ENCODE results near the gene THRAP3.
"Not testable (repeated sequence)": the region's sequence is repeated elsewhere in the genome, so short reads cannot be mapped to it uniquely, and the experiment has no call there.

The THRAP3 gene

DNA sequence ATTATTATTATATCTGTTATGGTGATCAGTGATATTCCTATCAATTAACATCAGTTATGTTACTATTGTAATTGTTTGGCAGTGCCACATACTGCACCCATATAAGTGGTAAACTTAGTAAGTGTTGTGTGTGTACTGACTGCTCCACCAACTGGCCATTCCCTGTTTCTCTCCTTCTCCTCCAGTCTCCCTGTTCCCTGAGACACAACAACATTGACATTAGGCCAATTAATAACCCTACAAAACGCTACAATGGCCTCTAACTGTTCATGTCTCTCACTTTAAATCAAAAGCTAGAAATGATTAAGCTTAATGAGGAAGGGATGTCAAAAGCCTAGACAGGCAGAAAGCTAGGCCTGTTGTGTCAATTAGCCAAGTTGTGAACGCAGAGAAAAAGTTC is 6.6 kb upstream of the THRAP3 start:
- ChIA-PET POLR2A (no interaction called here), CTCF (interaction anchor here (0.7 to 3.7 kb wide), 9 partner anchors 10 to 120 kb away, joined by 3 to 24 read pairs (median 4); partner anchors contain the start of gene TRAPPC3)
- no peak overlapping the region for H3K4me3 ChIP-seq (ENCODE audit: low read depth, low read length)
- DNase-seq (ENCODE audit: low read depth, low spot score): no peak
- peak; percentile 26 for TF ChIP-seq CTCF (IDR thresholded peaks at IDR 0.05; ENCODE audit: insufficient read depth, low read length, missing control alignments)

GRCh38 chr1:36221901-36222300 is 2.3 kb upstream of the THRAP3 start:
- CTCF ChIA-PET: interaction anchor here (0.7 to 4.0 kb wide), 6 partner anchors 9 to 88 kb away, joined by 3 to 22 read pairs (median 4); partner anchors contain the start of gene TRAPPC3
- DNase-seq (ENCODE audit: low read depth, low spot score); H3K4me3 ChIP-seq (ENCODE audit: low read depth, low read length); POLR2A ChIA-PET: not testable (repeated sequence)

DNA sequence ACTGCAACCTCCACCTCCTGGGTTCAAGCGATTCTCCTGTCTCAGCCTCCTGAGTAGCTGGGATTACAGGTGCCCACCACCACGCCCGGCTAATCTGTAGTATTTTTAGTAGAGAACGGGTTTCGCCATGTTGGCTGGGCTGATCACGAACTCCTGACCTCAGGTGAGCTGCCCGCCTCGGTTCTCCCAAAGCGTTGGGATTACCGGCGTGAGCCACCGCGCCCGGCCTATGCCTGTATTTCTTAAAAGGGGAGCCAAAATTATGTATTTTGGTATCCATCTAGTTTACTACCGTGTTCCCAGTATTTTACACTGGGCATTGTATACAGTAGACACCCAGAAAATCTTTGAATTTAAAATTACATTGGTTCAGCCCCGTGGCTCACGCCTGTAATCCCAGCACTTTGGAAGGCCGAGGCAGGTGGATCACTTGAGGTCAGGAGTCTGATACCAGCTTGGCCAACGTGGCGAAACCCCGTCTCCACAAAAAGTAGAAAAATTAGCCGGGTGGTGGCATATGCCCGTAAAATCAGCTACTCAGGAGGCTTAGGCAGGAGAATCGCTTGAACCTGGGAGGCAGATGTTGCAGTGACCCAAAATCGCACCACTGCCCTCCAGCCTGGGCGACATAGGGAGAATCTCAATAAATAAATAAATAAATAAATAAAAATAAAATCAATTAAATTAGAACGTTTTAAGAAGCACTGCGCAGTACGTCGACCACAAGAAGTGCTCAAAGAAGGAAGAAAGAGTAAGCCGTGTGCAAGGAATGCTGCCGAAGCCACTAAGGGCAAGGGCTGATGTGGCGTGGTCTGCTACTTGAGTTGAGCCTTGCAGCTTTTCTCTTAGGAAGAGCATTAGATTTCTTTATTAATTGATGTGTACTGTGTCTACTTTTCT is 1.5 kb upstream of the THRAP3 start:
- DNase-seq (ENCODE audit: low read depth, low spot score): no peak
- peak overlapping the region; percentile 60 for H3K4me3 ChIP-seq (ENCODE audit: low read depth, low read length)
- ChIA-PET CTCF (interaction anchor here (1.0 to 4.0 kb wide), 8 partner anchors 35 to 146 kb away, joined by 3 to 22 read pairs (median 6); partner anchors contain the start of gene TRAPPC3), POLR2A (interaction anchor here (0.7 to 2.6 kb wide), 4 partner anchors 11 to 73 kb away, joined by 3 to 21 read pairs (median 6); partner anchors contain the start of gene TRAPPC3)
- TF ChIP-seq CTCF (IDR thresholded peaks at IDR 0.05; ENCODE audit: insufficient read depth, low read length, missing control alignments): no peak

DNA sequence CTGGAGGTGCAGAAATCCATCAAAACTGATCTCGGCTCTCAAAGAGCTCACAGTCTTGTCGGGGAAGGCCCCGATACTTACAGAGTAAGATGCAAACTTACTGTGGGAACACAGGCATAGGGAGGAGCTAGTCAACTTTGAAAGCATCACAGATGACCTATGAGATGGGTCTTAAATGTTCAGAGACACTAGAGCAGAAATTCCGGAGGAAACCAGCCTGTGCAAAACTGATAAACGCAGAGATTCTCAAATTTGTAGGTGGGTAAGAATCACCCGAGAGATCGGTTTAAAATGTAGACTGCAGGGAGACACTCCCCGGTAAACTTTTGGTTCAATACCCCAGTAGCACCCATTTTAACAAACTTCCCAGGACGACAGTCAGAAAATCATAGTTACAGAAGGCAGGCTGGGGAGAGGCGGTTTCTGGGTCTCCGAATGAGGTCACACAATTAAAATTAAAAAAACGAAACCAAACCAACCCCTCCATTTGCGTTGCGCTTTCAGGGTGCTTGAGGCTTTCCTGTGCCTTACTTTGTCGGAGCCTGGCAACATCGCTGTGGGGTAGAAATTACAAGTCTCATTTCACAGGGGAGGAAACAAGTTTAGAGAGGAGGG is 755 bp upstream of the THRAP3 start:
- CTCF ChIA-PET: interaction anchor here (0.9 to 4.0 kb wide), 12 partner anchors 35 to 146 kb away, joined by 3 to 22 read pairs (median 5); partner anchors contain the start of gene TRAPPC3
- DNase-seq (ENCODE audit: low read depth, low spot score): no peak

GRCh38 chr1:36224537-36225282 is 467 bp downstream of the THRAP3 start:
- POLR2A ChIA-PET: interaction anchor here (0.5 to 2.6 kb wide), 8 partner anchors 12 to 162 kb away, joined by 3 to 21 read pairs (median 6); partner anchors contain the start of genes MAP7D1 and TRAPPC3
- peak; percentile 46 for TF ChIP-seq CTCF (IDR thresholded peaks at IDR 0.05; ENCODE audit: insufficient read depth, low read length, missing control alignments)
- CTCF ChIA-PET: interaction anchor here (0.8 to 4.0 kb wide), 21 partner anchors 10 to 144 kb away, joined by 3 to 22 read pairs (median 5); partner anchors contain the start of gene TRAPPC3
- peak overlapping the region; percentile 85 for H3K4me3 ChIP-seq (ENCODE audit: low read depth, low read length)
- DNase-seq (ENCODE audit: low read depth, low spot score): no peak

More for the DNA sequence above, 755 bp upstream of the THRAP3 start:
- POLR2A ChIA-PET: interaction anchor here (0.5 to 2.6 kb wide), 6 partner anchors 12 to 163 kb away, joined by 3 to 21 read pairs (median 6); partner anchors contain the start of gene TRAPPC3
- TF ChIP-seq CTCF (IDR thresholded peaks at IDR 0.05; ENCODE audit: insufficient read depth, low read length, missing control alignments): no peak
- peak overlapping the region; percentile 60 for H3K4me3 ChIP-seq (ENCODE audit: low read depth, low read length)
